Measurements from ENCODE around the gene PKNOX2.

PKNOX2 gene

GRCh38 chr11:125155100-125155444, 9.5 kb upstream of the PKNOX2 start:
- no peak for DNase-seq

- no peak for DNase-seq
Measured at GRCh38 chr11:125155767-125156166, 8.8 kb upstream of the PKNOX2 start.

- DNase-seq = no peak
Measured at GRCh38 chr11:125156346-125157117, 8.0 kb upstream of the PKNOX2 start.

- DNase-seq = no peak
Measured at GRCh38 chr11:125157118-125157733, 7.3 kb upstream of the PKNOX2 start.

GRCh38 chr11:125157953-125158680, 6.4 kb upstream of the PKNOX2 start:
- no peak for DNase-seq

- no peak for DNase-seq
Measured at GRCh38 chr11:125162743-125163142, 1.8 kb upstream of the PKNOX2 start.

GRCh38 chr11:125163431-125164063, 1.0 kb upstream of the PKNOX2 start:
- no peak for DNase-seq

GRCh38 chr11:125164091-125164421, 495 bp upstream of the PKNOX2 start:
- DNase-seq = no peak

GRCh38 chr11:125165111-125165842, 726 bp downstream of the PKNOX2 start:
- DNase-seq = peak; percentile 33

- peak; percentile 53 for DNase-seq
Measured at GRCh38 chr11:125165843-125166763, 1.6 kb downstream of the PKNOX2 start.

- DNase-seq = no peak
Measured at GRCh38 chr11:125166764-125167291, 2.3 kb downstream of the PKNOX2 start.

GRCh38 chr11:125167292-125167953, 2.9 kb downstream of the PKNOX2 start:
- peak; percentile 70 for DNase-seq

GRCh38 chr11:125167954-125168835, 3.6 kb downstream of the PKNOX2 start:
- DNase-seq = peak; percentile 73

GRCh38 chr11:125168918-125169456, 4.4 kb downstream of the PKNOX2 start:
- DNase-seq = peak; percentile 15

- DNase-seq = no peak
Measured at GRCh38 chr11:125170001-125170509, 5.5 kb downstream of the PKNOX2 start.

- peak; percentile 86 for DNase-seq
Measured at GRCh38 chr11:125170510-125171031, 6.0 kb downstream of the PKNOX2 start.

- DNase-seq = no peak
Measured at GRCh38 chr11:125171974-125172373, 7.4 kb downstream of the PKNOX2 start.

GRCh38 chr11:125173027-125173426, 8.5 kb downstream of the PKNOX2 start:
- no peak for DNase-seq

GRCh38 chr11:125173556-125173955, 9.0 kb downstream of the PKNOX2 start:
- DNase-seq = no peak
